NB4 (cell line): ENCODE results near the gene GPATCH3.

Source experiments
- DNase-seq: peaks from one replicate; pipeline ENCODE4 v3.0.0; 2010; ENCODE audit warnings: low read depth
- H3K4me3 ChIP-seq: one replicate; pipeline ENCODE4 v1.5.1; 2011; ENCODE audit warnings: mild to moderate bottlenecking, low read depth, low read length, moderate library complexity
- CTCF ChIP-seq: IDR thresholded peaks from one replicate; pipeline ENCODE4 v1.5.1; 2012; ENCODE audit warnings: low read depth, low read length
- MYC ChIP-seq: IDR thresholded peaks from 2 replicates; pipeline ENCODE4 v1.6.1; 2011; ENCODE audit warnings: low read depth, low read length
- POLR2A ChIP-seq: IDR thresholded peaks from 2 replicates; pipeline ENCODE4 v1.6.1; 2011; ENCODE audit warnings: mild to moderate bottlenecking; ENCODE audit not compliant: insufficient read length; ENCODE audit errors: extremely low read depth
- TF ChIP-seq, protein P1 (sequence below): IDR thresholded peaks from 2 replicates; pipeline ENCODE4 v1.6.1; 2011; ENCODE audit warnings: low read depth, low read length

Gene GPATCH3

DNA sequence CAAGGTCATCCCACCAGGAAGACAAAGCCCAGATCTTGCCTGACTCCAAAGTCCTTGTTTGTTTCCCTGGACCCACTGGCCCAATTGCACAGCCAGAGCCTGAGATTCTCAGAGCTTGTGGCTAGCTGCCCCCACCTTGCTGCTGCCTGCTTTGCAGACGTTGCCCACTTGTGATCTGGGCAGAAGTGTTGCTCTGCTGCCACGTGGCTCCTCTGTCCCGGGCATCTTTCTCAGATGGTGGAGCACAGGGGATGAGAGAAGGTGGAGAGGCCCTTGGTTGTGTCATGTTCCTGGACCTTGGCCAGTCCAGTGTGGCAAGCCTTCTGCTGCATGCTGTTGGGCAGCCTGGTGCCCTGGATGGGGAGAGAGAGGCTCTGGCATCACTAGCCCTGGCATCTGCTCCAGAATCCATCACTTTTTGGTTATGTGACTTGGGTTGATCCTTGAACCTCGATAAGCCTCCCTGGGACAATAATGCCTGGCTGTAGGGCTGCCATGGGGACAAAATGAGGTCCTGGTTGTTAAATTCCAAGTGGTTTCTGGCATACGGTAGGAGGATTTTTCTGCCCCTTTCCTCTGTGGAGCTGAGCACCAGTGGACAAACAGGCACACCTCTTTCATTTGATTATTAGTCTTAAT, 15.1 kb upstream of the GPATCH3 start:
- no peak for TF ChIP-seq CTCF
- TF ChIP-seq, protein P1, sequence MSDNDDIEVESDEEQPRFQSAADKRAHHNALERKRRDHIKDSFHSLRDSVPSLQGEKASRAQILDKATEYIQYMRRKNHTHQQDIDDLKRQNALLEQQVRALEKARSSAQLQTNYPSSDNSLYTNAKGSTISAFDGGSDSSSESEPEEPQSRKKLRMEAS: no peak
- no peak for TF ChIP-seq POLR2A
- TF ChIP-seq MYC: no peak
- DNase-seq: no peak
- no peak overlapping the region for H3K4me3 ChIP-seq

DNA sequence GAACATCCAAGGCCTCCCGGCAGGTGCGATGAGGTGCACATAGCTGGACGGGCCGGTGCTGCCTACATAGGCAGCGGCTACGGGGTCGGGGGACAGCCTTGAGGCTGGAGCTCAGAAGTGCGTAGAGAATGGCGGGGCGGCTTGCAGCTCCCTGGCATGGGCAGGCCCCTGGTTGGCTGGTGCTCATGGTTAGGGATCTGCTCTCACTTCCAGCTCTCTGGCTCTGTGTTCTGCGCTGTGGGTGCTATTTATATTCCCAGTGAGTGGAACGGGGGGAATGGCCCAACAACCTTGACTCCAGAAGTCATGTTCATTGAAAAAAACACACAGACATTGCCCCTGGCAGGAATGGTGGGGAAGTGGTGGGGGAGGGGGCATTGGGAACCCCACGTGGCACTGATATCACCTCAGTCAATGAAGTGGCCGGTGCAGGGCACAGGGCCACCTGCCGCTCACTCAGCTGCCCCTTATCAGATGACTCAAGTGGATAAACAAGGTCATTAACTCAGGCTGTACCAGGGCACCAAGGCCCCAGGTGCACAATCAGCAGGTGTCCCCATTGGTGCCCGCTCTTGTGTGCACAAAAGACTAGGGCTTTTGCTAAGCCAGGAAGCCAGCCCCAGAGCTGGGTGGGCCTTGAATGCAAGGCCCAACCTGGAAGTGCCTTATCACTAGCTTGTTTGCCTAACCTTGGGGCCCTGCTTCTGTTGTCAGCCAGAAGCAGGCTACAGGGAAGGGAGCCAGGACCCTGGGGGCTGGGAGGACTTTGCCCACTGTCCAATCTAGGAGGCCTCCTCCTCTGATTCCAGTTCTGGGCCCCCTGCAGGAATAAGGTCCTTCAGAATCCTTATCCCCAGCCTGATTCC, 13.7 kb upstream of the GPATCH3 start, which contains the start of gene NR0B2:
TSS of gene NR0B2 (minus strand) at position 222 of the 866 bp plus-strand sequence. CDS start at position 187, 35 bp downstream.
- TF ChIP-seq CTCF (no peak), MYC (no peak), POLR2A (no peak)
- TF ChIP-seq, protein P1: no peak
- DNase-seq: no peak
- no peak within 1 kb of the TSS for H3K4me3 ChIP-seq

GRCh38 chr1:26913389-26913753, 13.1 kb upstream of the GPATCH3 start:
- no peak for DNase-seq
- TF ChIP-seq CTCF: no peak
- TF ChIP-seq MYC: no peak
- H3K4me3 ChIP-seq: no peak overlapping the region

DNA sequence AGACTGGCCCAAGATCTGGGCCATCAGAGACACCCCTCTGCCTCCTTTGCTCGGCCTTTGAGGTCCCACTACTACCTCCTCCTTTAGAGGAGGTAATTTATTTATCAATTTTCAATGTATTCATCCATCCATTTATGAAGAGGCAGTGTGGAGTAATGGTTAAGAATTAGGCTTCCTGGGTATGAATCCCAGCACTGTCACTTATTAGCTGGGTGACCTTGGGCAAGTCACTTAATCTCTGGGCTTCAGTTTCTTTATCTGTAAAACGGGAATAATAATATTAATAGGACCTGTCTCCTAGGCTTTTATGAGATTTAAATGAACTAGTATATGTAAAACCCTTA, 11.9 kb upstream of the GPATCH3 start:
- TF ChIP-seq POLR2A: no peak
- no peak for TF ChIP-seq CTCF
- no peak for TF ChIP-seq MYC
- TF ChIP-seq, protein P1: no peak
- no peak for DNase-seq
- no peak overlapping the region for H3K4me3 ChIP-seq

GRCh38 chr1:26911399-26912146, 11.3 kb upstream of the GPATCH3 start:
- TF ChIP-seq MYC: no peak
- TF ChIP-seq, protein P1: no peak
- no peak for TF ChIP-seq POLR2A
- no peak for TF ChIP-seq CTCF
- H3K4me3 ChIP-seq: no peak overlapping the region
- no peak for DNase-seq
